CD4-positive, alpha-beta T cell treated with Interleukin-2 at 100 ng/mL for 4 hours (primary cell): ENCODE results near the gene HDAC10.

ENCODE experiments used
- DNase-seq: peaks from one replicate; pipeline ENCODE4 v3.0.0-alpha.2; 2020; ENCODE audit warnings: low spot score

The HDAC10 gene

DNA sequence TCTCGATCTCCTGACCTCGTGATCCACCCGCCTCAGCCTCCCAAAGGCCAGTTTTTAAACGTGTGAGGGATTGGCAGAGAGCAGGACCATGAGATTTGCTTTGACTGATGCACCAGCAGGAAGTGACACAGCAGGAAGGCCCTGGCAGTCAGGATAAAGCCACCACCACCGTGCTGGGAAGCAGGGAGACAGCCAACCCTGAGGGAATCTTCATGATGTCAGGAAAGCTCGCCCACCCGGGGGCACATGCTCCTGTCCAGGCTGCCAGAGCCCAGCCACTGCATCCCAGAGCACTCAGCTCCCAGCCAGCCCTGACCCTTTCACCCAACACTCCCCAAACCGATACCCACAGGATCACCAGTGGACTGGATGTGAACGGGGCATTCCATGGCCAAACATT is 12.3 kb downstream of the HDAC10 start:
- DNase-seq: no peak

DNA sequence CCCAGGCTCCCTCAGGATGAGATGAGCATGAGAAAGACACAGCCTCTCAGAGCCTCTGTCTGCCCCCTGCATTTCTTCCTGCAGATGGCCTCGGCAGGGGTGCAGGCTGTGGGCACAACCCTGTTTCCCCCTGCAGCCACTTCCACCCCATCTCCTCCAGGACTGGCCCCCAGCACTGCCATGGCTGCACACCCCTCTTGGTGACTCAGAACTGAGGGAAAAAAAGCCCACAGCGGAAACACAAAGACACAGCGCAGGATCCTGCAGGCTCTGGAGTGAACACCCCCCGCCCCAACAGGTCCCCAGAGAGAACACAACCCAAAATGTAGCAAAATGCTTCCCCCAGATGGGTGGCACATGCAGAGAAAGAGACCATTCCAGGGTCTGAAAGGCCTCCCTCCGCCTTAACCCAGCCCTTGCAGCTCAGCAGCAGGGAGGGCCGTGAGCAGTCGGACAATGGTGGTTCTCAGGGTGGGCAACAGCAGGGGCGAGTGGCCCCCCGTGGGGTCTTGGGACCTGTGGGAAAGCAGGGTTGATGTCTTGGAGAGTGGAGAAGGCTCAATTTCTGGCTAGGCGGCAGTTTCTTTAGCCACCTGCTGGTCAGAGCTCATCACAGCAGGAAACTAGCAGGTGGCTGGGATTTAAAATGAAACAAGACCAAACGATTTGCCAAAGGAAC is 14.2 kb downstream of the HDAC10 start:
- no peak for DNase-seq

DNA sequence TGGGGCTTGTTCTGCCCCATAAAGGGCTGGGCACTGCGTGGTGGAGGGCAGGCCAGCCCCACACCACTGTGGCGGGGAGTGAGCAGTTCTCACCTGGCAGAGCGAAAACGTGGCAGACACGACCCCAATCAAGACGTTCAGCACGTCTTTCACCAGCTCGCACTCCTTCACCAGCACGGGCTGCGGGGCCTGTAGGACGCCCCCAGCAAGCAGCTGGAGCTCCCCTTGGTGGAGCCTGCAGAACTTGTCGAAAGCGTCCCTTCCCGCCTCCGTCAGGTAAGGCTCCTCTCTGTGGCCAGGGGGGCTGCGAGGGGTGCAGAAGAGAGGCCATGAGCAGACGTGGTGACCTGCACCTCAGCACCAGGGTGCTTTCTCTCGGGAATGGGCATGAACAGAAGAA is 17.8 kb downstream of the HDAC10 start:
- DNase-seq: no peak

DNA sequence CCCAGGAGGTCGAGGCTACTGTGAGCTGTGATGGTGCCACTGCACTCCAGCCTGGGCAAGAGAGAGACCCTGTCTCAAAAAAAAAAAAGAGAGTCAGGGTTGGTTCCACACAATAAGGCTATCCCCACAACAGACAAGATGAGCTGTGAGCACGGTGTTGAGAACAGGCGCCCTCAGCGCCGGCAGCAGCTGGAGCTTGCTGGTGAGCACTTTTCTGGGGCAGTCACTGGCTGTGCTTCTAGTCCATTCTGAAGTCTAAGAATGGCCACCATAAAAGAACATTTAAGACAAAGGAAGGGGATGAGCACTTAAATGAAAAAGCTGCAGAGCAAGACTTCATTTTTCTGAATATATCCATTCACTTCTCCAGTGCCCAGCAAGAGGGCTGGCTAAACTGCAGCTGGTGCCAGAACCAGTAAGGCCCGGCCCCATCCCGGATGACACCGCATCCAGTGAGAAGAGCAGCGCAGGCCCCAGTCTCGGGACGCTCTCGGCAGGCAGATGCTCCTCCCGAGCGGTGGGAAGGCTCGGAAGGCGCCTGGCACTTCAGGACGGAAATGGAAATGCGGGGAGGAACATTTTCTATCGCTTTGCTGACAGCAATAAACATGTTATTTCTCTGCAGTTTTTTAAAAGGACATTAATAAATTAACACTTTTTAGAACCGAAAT is 18.4 kb downstream of the HDAC10 start:
- DNase-seq: no peak

DNA sequence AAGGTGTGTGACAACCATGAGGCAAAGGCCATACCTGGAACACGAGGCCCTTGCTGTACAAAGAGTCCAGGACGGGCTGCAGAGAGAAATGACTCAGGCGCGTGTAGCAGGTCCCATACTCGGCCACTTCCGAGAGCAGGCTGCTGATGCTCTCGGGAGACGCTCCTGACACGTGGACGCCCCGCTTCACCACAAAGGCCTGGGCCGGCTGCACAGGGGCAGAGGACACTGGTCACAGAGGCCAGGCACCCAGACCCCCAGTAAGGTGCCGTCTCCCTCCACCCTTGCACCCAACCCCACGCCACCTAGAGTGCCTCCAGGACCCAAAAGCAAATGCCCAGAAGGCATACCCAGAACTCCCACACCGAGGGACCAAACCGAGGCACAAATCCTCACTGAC is 21.7 kb downstream of the HDAC10 start:
- no peak for DNase-seq

DNA sequence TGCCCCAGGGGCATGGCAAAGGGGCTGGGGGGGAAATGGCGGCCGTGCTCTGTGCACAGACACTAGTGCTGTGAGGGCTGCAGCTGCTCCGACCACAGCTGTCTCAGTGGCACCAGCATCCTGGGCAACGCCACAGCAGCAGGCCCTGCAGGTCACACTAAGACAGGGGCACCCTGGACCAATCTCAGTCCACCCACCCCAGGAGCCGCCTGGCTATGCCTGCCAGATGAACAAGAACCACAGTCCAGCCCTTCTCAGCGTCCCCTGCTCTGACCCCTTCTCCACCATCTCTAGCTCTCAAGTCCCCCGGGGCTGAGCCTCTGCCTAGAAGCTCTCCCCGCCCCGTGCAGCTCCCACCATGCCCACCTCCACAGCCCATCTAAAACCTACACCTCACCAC is 22.7 kb downstream of the HDAC10 start:
- no peak for DNase-seq

DNA sequence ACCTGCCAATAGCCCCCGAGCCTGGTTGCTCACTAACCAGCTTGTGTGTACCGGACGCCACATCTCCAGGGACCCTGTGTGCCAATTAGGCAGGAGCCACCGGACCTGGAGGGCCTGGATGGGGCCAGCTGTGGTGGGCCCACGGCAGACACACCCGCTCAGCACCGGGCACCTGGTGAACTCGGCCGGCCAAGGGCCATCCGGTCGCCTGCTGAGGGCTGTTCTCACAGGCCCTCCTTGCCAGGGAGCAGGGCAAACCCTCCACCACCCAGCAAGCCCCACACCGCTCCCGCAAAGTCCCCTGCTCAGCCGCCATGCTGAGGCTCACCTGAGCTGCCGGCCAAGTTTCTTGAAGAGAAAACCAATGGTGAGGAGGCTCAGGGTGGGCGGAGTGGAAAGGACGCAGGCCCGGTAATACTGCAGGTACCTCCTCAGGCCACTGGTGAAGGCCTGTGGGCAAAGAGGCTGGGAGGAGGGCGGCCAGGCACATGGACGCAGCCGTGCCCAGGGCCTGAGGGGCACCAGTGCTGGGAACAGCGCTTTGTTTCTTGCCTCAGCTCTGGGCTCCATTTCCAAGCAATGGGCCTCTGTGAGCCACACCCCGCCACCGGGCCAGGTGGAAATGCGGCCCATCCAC is 23.4 kb downstream of the HDAC10 start:
- no peak for DNase-seq

DNA sequence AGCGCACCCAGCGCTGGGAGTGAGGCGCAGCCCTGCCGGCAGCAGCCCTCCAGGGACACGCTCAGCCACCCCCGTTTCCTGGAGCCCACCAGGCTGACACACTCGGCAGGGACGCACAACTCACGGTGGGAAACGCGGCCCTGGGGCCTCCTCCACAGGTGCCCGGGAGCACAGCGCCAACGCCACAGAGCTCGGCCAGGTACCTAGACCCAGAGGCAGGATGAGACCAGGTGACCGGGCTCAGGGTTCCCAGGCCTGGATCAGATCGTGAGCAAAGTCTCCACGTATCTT is 24.2 kb downstream of the HDAC10 start:
- DNase-seq: no peak

DNA sequence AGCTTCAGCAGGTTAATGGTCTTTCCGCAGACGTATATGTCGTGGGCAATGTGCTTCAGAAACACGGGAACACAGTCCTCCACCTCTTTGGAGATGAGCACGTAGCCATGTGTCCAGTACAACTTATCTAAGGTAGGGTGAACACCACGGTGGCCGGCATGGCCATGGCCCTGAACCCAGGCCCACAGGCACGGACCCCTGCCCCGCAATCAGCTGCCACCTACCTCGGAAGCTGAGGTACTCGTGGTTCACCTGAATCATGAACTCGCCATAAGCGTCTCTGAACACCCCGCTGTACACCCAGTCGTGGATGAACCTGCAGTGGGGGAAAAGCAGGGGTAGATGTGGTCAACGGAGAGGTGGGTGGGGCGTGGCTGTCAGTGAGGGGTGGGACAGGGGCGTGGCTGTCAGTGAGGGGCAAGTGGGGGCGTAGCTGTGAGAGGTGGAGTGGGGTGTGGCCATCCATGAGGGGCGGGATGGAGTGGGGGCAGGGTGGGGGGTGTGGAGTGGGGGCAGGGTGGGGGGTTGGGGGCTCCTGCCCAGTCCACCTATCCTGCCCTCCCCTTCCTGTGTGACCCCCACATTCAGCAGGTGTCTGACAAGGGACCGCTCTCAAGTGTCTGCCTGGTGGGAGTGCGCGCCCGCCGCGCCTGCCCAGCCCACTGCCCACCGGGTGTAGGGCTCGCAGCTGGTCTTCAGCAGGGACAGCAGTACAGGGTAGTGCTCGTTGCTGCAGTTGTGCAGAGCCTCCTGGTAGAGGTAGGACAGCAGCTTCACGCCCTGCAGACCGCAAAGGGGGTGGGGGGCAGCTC is 24.8 kb downstream of the HDAC10 start:
- DNase-seq: no peak

DNA sequence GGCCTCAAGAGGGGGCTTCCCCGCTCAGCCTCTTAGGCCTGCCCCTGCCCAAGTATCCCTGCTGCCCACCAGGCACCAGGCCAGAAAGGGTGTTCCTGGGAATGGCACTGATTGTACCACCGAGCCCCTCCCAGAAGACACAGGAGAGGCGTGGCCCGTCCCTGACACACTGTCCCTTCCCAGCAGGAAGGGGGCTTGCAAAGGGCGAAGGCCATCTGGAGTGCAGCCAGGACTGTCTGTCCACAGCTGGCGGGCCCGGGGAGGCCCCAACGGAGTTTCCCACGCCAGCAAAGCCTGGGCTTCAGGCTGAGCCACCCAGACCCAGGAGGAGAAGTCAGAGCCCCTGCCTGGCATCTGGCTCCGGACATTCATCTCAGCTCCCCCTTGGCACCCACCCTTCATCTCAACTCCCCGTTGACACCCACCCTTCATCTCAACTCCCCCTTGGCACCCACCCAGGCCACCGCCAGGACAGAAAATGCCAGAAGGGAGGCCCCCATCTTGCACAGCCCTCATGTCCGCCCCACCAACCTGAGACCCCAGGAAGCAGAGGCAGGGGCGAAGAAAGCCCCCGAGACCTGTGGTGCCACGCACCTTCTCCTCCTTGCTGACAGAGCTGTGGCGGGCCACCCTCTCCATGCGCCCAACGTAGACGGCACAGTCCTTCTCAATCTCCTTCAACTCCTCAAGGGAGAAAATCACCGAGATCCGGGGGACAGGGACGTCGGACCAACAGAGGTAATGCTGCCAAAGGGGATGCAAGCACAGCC is 25.7 kb downstream of the HDAC10 start:
- no peak for DNase-seq

DNA sequence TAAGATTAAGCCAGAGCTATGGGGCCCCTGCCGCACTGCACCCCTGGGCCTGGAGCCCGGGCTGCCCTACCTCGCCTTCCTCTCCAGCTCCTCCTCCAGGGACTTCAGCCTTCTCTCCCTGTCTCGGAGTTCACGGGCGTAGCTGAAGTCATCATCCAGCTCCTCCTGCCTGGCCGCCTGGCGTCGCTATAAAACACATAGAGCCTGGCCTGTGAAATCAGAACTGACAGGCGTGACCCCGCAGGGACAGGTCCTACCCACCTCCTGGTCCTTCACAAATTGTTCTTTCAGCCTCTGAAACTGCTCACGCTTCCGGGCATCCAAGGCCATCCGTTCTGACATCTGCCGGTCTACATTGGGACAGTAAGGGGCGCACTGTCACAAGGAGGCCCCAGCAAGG is 27.0 kb downstream of the HDAC10 start:
- no peak for DNase-seq

DNA sequence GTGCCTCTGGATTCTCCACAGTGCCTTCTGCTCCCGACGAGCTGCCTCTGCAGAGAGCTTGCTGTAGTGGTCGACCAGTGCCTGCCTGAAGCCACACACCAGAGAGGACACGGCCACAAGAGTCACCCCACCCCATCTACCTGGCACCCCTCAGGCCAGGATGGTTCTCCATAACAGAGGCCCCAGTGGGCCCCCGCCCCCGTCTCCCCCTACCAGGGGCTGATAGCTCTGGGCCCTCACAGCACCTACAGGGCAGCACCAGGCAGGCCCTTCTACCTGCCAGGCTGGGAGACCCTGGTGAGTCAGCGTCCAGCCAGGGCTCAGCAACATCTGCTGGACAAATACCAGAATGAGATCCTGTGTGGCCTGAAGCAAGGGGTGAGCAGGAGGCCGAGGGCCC is 28.6 kb downstream of the HDAC10 start:
- no peak for DNase-seq

DNA sequence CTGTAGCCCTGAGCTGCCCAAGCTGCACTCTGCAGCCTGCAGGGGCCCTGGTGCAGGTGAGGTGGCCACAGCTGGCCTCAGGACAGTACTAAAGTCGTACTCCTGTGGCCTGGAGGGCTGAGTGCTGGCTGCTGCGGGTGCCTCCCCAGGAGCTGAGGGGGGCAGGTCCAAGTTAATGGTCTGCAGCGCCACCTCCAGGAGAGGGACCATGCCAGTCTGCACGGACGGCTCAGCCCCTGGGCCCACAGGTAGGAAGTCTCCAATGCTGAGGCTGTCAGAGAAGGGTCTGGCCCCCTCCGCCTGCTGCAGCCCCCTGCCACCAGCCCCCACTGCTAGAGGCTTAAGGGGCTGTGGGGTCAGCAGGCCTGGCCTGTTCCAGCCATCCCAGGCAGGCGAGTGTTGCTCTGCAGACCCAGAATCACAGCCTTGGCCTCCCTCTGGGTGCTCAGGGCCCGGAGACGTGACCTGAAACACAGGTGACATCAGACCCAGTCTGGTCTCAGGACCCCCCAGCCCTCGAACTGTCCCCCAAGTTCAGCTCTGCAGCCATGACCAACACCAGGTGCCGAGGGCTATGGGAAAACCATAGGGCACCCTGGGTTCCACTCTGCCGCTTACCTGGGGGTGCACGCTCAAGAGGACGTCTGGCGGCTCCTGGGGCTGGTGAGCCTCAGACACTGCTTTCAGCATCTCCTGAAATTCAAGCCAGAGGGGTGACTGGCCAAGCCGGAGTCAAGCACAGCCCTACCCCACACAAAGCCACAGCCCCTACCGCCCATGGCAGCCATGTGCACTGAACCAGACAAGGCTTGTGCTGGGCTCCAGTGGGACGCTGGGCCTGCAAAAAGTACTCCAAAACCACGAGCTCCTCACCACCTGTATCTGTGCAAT is 29.4 kb downstream of the HDAC10 start:
- DNase-seq: no peak

DNA sequence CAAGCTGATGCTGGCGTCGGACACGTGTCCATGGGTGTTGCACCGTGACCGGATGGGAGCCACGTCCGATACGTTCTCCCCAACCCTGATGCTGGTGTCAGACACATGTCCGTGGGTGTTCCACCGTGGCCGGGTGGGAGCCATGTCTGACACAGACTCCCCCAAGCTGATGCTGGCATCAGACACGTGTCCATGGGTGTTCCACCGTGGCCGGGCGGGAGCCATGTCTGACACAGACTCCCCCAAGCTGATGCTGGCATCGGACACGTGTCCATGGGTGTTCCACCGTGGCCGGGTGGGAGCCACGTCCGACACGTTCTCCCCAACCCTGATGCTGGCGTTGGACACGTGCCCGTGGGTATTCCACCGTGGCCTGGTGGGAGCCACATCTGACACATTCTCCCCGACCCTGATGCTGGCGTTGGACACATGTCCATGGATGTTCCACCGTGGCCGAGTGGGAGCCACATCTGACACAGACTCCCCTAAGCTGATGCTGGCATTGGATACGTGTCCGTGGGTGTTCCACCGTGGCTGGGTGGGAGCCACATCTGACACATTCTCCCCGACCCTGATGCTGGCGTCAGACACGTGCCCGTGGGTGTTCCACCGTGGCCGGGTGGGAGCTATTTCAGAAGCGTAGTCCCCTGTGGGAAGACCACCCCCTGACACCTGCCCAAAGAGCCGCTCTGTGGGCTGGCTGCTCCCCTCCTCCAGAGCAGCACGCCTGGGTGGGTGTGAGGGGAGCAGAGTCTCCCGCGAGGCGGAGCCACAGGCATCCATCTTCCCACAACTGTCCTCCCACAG is 30.3 kb downstream of the HDAC10 start:
- DNase-seq: no peak

DNA sequence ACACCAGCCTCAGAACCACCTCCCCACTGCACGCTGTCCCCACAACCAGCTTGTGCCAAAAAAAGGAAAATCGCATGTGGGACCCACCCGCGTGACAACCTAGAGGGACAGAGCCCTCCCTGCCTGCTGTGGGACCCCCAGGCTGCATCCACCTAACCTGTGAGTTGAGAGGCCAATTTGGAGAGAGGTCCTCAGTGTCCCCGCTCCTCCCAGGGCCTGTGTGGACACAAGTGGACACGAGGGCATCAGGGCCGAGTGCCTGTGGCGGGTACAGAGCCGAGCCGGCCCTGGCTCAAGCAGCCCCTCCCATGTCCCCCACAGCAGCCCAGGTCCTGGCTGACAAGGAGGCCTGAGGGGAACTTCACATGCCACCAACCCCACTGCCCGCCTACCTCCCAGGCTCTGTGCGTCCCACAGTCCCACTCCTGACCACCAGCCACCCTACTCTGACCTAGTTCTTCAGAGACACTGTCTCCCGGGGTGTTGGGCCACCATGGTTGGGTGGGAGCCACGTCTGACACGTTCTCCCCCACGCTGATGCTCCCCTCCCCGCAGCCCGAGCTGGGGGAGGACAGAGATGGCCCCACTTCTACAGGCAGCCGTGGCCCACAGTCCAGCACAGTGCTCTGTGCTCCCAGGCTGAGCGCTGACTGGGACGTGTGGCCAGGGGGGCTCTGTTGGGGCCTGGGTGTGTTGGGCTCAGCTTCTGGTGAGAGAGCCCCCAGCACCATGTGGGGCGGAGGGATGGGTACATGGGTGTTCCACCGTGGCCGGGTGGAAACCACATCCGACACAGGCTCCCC is 31.1 kb downstream of the HDAC10 start:
- no peak for DNase-seq

DNA sequence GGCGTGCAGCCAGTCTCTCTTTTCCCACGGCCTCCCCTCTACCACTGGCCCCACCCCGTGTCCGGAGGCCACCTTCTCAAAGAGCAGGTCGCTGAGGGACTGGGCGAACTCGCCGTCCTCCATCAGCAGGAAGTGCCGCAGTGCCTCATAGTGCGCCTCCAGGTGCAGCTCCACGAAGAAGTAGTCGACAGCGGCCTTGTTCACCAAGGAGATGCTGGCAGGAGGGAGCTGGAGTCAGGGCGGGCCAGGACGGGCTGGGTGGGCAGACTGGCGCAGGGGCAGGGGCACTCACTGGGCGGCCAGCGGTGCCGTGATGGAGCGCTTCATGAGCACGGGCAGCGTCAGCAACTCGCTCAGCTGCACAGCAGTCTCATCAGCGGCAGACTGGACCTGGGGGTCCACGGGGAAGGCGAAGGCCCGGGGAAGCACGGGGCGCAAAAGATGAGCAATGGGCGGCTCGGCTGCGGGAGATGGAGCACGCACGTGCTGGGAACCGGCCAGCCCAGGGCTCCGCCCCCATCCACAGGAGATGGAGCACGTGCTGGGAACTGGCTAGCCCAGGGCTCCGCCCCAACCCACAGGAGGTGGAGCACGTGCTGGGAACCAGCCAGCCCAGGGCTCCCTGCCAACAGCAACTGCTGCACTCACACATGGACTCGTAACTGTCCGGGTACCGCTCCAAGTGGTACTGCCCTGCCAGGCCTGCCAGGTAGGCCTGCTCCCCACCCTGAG is 31.9 kb downstream of the HDAC10 start:
- no peak for DNase-seq

DNA sequence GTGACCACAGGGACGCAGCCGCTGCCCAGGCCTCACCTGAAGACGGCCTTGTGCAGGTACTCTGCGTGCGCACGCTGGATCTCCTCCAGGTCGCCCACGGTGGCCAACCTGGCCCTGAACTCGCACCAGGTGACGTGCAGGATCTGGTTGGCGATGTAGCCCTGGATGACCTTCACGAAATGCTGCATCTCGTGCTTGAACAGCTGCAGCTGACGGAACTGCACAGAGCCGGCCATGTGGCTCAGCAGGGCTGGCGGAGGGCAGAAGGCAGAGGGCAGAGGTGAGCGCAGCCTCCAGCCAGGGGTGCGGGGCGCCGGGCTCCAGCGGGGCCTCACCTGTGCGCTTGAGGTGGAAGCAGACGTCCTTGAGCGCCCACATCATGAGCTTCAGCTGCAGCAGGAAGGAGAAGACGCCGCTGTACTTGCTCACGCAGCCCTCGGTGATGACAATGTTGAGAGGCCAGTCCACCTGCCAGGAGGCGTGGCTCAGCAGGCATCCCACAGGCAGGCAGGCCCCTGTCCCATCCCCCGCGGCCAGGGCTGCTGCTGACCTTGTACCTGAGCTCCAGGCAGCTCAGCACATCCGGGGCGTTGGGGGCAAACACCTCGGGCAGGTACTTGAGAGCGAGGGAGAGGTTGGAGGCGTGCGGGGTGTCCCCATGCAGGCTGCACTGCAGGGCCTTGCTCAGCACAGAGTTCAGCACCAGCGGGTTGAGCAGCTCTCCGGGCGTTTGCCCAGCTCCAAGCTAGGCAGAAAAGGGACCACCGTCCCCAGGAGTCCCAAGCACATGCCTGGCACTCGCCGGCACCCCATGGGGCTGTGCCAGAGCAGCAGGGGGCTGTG is 32.7 kb downstream of the HDAC10 start:
- DNase-seq: no peak
